Keratinocyte (primary cell): ENCODE results near the gene SLC41A1. TPM values are rescaled to one million over a fixed set of nuclear protein-coding genes. Genes with fewer than 3 reads are reported as not detected.
A peak's percentile ranks its signal among the peaks of the same experiment; 100 is the strongest.

Experiments
- DNase-seq: peaks from one replicate; pipeline ENCODE4 v3.0.0-alpha.2; 2011; ENCODE audit warnings: low read depth, missing footprints, low spot score
- FAIRE-seq: peaks from 2 replicates; lab custom pipeline; 2011; peaks lifted over from hg19 to GRCh38; lab: Jason Lieb, UNC
- H2AFZ ChIP-seq: 2 replicates; pipeline ENCODE4 v1.6.0; 2012; ENCODE audit warnings: low read length, control low read depth, inconsistent platforms; ENCODE audit not compliant: control insufficient read depth
- H3K27ac ChIP-seq: 2 replicates; pipeline ENCODE4 v1.5.1; 2011; ENCODE audit warnings: low read length; ENCODE audit not compliant: control insufficient read depth, insufficient read depth
- H3K27me3 ChIP-seq: 3 replicates; pipeline ENCODE4 v1.6.0; 2011; ENCODE audit warnings: low read length; ENCODE audit not compliant: control insufficient read depth, insufficient read depth; ENCODE audit errors: extremely low read depth
- H3K36me3 ChIP-seq, 2 experiments: 2 replicates in 1 of 2; 3 replicates in 1 of 2; pipeline ENCODE4 v1.5.1; 2011; ENCODE audit warnings: low read length in 2 of 2, mild to moderate bottlenecking in 1 of 2; ENCODE audit not compliant: control insufficient read depth in 2 of 2, insufficient read depth in 2 of 2; ENCODE audit errors: extremely low read depth in 1 of 2
- H3K4me1 ChIP-seq: 3 replicates; pipeline ENCODE4 v1.5.1; 2011; ENCODE audit warnings: low read length; ENCODE audit not compliant: control insufficient read depth, insufficient read depth; ENCODE audit errors: extremely low read depth
- H3K4me2 ChIP-seq: 3 replicates; pipeline ENCODE4 v1.6.0; 2011; ENCODE audit warnings: low read depth, low read length; ENCODE audit not compliant: control insufficient read depth, insufficient read depth; ENCODE audit errors: extremely low read depth
- H3K4me3 ChIP-seq, 3 experiments: fragments of 200-600 bp in 1 of 3; sonication (generic) in 1 of 3; 2 replicates in 2 of 3; 3 replicates in 1 of 3; pipeline ENCODE4 v1.5.1; 2011 to 2016; ENCODE audit warnings: low read length in 3 of 3, mild to moderate bottlenecking in 3 of 3, control low read depth in 2 of 3, inconsistent platforms in 1 of 3, low read depth in 1 of 3, mixed read lengths in 1 of 3, mixed run types in 1 of 3, moderate library complexity in 1 of 3; ENCODE audit not compliant: control insufficient read depth in 2 of 3, insufficient read depth in 2 of 3; ENCODE audit errors: extremely low read depth in 1 of 3
- H3K79me2 ChIP-seq: 2 replicates; pipeline ENCODE4 v1.6.0; 2012; ENCODE audit warnings: low read length; ENCODE audit not compliant: control insufficient read depth, insufficient read depth
- H3K9ac ChIP-seq: 3 replicates; pipeline ENCODE4 v1.6.0; 2011; ENCODE audit warnings: low read length; ENCODE audit not compliant: control insufficient read depth, insufficient read depth; ENCODE audit errors: extremely low read depth
- H3K9me1 ChIP-seq: 3 replicates; pipeline ENCODE4 v1.6.0; 2011; ENCODE audit warnings: low read length; ENCODE audit not compliant: control insufficient read depth, insufficient read depth; ENCODE audit errors: extremely low read depth
- H3K9me3 ChIP-seq: 2 replicates; pipeline ENCODE4 v1.5.1; 2012; ENCODE audit warnings: low read depth, low read length; ENCODE audit not compliant: control insufficient read depth
- H4K20me1 ChIP-seq: 3 replicates; pipeline ENCODE4 v1.6.0; 2011; ENCODE audit warnings: low read length; ENCODE audit not compliant: control insufficient read depth, insufficient read depth; ENCODE audit errors: extremely low read depth
- CTCF ChIP-seq, 3 experiments: IDR thresholded peaks in 1 of 3; conservative IDR thresholded peaks in 1 of 3; optimal IDR thresholded peaks in 1 of 3; 2 replicates in 2 of 3; 3 replicates in 1 of 3; pipeline versions ENCODE3 to v1.5.1; 2011; ENCODE audit warnings: low read length in 3 of 3, mild to moderate bottlenecking in 3 of 3, moderate library complexity in 2 of 3, control low read depth in 1 of 3, inconsistent platforms in 1 of 3; ENCODE audit not compliant: insufficient read depth in 2 of 3; ENCODE audit errors: extremely low read depth in 1 of 3
- EZH2 ChIP-seq: IDR thresholded peaks from one replicate; pipeline ENCODE4 v1.6.1; 2012; ENCODE audit warnings: inconsistent platforms, mild to moderate bottlenecking, low read length, moderate library complexity
- dilution Hi-C: fragments of 300-500 bp; cut with MboI; formaldehyde crosslinking; loops from one replicate; pipeline ENCODE4 v1.7.0; 2020; ENCODE audit warnings: low sequenced_read_pairs; ENCODE audit not compliant: extremely low pct_ligation_motif_present
- polyA plus RNA-seq, 5 experiments: library from polyadenylated mRNA; depleted of rRNA in 3 of 5; stranded (reverse) in 3 of 5; stranded (forward) in 1 of 5; unstranded in 1 of 5; fragments of >200 nt; gene quantifications; 1 replicate in 1 of 5; 2 replicates in 3 of 5; 3 replicates in 1 of 5; pipeline versions ENCODE4 v1.2.1 to v1.2.3, GENCODE V29; 2011 to 2012; ENCODE audit warnings: missing spikeins in 2 of 5, low read depth in 1 of 5, low replicate concordance in 1 of 5

SLC41A1 gene
- polyA plus RNA-seq, 1 donor (not counting 4 experiments of a cell fraction or from before 2014, with no cell fraction given) = 21.7 TPM

GRCh38 chr1:205754857-205755256 is 58.1 kb downstream of the SLC41A1 start:
- TF ChIP-seq EZH2 (no peak), CTCF (optimal IDR thresholded peaks at IDR 0.05 in 1 of 3, IDR thresholded peaks at IDR 0.05 in 1 of 3, conservative IDR thresholded peaks at IDR 0.05 in 1 of 3; ENCODE audit: extremely low read depth in 1 of 3, insufficient read depth in 2 of 3, low read length in 3 of 3) (no peak)
- Histone ChIP-seq H4K20me1 (no peaks in the 10 kb centered on the region), H3K9me3 (no peaks in the 10 kb centered on the region), H3K4me2 (no peak overlapping the region), H3K36me3 (no peaks in the 10 kb centered on the region), H3K27ac (no peak overlapping the region), H3K4me3 (no peak overlapping the region), H3K9me1 (no peaks in the 10 kb centered on the region), H2AFZ (no peak overlapping the region), H3K79me2 (no peaks in the 10 kb centered on the region), H3K27me3 (no peaks in the 10 kb centered on the region), H3K9ac (no peak overlapping the region), H3K4me1 (no peaks in the 10 kb centered on the region)
- FAIRE-seq (no peak), DNase-seq (no peak)
- dilution Hi-C loops = no loop called here

GRCh38 chr1:205751036-205751651 is 61.9 kb downstream of the SLC41A1 start:
- FAIRE-seq (no peak), DNase-seq (no peak)
- H3K4me3 ChIP-seq = peak overlapping the region in 1 of 3 experiments; percentile 99
- dilution Hi-C loops = no loop called here
- no peaks in the 10 kb centered on the region for H3K9me3 ChIP-seq
- H3K9me1 ChIP-seq = no peaks in the 10 kb centered on the region
- H2AFZ ChIP-seq = peak overlapping the region; percentile 23
- H3K27me3 ChIP-seq = no peaks in the 10 kb centered on the region
- TF ChIP-seq CTCF (optimal IDR thresholded peaks at IDR 0.05 in 1 of 3, IDR thresholded peaks at IDR 0.05 in 1 of 3, conservative IDR thresholded peaks at IDR 0.05 in 1 of 3; ENCODE audit: extremely low read depth in 1 of 3, insufficient read depth in 2 of 3, low read length in 3 of 3) (no peak), EZH2 (no peak)
- H3K4me1 ChIP-seq = peaks cover 20% of the 10 kb centered on the region
- no peak overlapping the region for H3K9ac ChIP-seq
- H4K20me1 ChIP-seq = peaks cover 14% of the 10 kb centered on the region
- H3K4me2 ChIP-seq = no peak overlapping the region
- peaks cover 30% of the 10 kb centered on the region for H3K79me2 ChIP-seq
- H3K27ac ChIP-seq = no peak overlapping the region
- H3K36me3 ChIP-seq = peaks cover 0 to 3% of the 10 kb centered on the region in 2 experiments
